A673 (cell line): ENCODE results near the gene RASA3.
"Not testable (repeated sequence)": the region's sequence is repeated elsewhere in the genome, so short reads cannot be mapped to it uniquely, and the experiment has no call there.

Source experiments
- CTCF ChIP-seq: fragments of 300-800, 200-600 bp; sonication (generic); conservative IDR thresholded peaks from 2 replicates; pipeline ENCODE4 v1.5.1; 2017; ENCODE audit warnings: low read depth, mild to moderate bottlenecking, antibody characterized with exemption, low read length, moderate library complexity, mixed read lengths
- EZH2 ChIP-seq: fragments of 200-600 bp; sonication (generic); IDR thresholded peaks from 2 replicates; pipeline ENCODE4 v1.6.1; 2017; ENCODE audit warnings: borderline replicate concordance, low read depth, mild to moderate bottlenecking, mixed read lengths, antibody characterized with exemption, low read length; ENCODE audit not compliant: poor library complexity, severe bottlenecking

DNA sequence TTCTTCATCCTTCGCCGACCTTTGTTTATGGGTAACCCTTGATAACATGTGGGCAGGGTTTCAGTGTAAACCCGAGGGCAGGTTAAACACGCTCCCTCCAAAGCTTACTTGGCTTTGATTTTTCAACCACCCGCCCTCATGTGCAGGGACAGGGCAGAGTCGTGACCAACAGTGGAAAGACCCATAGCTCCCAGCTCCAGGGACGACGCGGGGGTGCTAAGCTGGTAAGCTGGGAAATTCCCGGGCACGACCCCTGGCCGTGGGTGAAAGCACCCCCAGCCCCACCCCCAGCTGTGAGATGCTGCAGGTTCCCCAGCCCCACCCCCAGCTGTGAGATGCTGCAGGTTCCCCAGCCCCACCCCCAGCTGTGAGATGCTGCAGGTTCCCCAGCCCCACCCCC, 17.8 kb downstream of the RASA3 start:
- not testable (repeated sequence) for TF ChIP-seq CTCF, EZH2
